Nucleus accumbens (tissue), 56 donors: ENCODE data around the gene CCDC110.
A peak's percentile ranks its signal among the peaks of the same experiment; 100 is the strongest.
"Not testable (repeated sequence)": the region's sequence is repeated elsewhere in the genome, so short reads cannot be mapped to it uniquely, and the experiment has no call there.

Experiments
- DNase-seq, 56 donors: peaks; one replicate each; lab custom pipeline; 2025; lab: John Stamatoyannopoulos, UW

The CCDC110 gene

DNA sequence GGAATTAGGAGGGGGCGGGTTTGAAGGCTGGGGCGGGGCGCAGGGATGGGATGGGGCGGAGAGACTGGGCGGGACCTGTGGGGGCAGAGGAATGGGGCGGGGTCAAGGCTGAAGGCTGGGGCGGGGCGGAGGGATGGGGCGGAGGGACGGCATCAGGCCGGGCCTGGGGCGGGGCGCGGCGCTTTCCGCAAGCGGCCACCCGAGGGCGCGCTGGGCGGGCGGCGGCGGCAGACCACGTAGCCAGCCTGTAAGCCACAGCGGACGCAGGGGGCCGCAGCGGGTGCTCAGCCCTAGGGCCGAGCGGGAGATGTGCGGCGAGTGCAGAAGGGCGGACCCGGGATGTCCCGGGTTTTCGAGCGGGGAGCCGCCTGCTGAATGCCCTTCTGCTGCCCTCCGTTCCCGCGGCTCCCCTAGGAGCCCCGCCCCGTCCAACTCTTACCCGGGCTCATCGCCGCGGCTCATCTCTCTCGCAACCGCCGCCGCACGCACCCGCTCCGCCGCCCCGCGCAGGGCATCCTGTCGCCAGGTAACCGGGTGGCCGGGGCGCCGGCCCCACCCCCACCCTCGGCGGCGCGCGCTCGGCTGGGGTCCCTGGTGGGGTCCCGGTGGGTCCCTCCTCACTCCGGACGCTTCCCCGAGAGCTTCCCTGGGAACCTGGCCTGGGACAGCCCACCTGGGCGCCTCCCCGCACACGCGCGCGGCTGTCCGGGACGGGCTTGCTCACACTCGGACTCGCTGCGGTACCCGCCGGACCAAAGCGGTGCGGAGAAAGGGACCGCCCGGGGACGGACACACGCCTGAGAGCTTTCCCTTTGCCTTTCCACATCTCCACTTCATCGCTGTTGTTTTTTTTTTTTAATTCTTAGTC, at the start of gene CCDC110:
TSS of gene CCDC110 (minus strand) at position 499 of the 868 bp plus-strand sequence. CDS start at position 449, 50 bp downstream.
- peak; percentile 4 to 100 (median 92) for DNase-seq

DNA sequence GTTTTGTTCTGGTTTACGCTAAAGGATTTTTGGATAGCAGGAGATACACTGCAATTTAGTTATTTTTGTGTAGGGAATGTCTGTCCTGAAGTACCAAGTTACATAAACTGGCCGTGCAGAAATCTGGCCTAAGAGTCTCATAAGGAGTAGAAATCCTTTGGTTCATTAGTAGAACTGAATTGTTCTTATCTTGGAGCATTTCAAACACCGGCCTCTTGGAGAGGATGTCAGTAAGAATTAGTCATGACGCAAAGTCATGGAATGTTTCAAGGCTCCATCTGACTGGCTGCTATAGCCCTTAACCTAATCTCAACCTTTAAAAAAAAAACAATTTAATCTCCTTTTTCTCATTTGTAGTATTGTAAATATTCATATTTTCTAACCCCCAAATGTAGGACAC, 48.6 kb upstream of the CCDC110 start:
- DNase-seq: no peak

DNA sequence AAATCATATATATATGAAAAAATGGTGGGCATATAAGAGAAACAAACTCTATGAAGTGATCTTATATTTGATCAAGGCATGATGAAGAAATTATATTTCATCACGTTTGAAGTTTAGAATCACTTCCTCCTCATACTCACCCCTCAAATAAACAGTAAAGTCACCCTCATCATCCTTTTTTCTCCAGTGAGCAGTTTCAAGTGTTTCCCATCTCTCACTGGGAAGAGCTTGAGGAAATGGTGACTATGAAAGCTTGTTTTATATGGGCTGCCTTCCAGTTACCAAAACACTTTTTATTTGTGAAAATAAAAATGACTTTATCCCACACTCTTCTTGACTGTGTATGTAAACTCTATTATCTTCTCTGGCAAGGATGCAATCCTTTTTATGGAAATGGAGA, 47.0 kb upstream of the CCDC110 start:
- DNase-seq: no peak

DNA sequence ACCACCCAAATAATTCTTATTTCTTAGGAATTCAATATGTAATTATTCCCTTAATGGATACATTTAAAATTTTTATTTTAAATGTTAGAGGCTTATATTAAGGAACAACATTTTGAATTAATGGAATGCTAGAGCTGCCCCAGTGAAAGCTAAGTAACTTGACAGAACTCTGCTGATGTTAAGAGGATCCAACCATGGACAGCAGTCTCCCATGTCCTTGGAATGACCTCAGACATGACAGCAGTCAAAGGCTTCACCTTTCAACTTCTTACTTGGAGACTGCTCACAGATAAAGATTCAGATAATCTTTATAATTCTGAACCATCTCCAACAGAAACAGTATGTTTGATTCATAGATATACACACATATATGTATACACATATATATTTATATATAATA, 46.5 kb upstream of the CCDC110 start:
- no peak for DNase-seq

DNA sequence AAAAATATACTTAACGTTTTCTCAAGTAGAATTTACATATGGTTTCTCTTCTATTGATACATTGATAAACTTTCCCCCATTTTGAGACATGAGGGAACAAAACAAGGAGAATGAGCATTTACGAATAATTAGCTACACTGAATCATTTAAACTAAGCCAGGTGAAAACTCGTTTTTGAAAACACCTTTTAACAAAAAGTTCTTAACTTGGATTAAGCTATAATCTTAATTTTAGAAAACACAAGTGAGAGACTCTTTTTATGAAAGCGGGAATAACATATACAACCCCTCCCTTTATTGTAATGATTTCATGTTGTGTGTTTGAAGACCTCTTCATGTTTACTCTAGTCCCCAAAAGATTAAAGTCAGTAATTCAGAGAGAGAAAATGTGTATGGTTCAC, 43.7 kb upstream of the CCDC110 start:
- no peak for DNase-seq

DNA sequence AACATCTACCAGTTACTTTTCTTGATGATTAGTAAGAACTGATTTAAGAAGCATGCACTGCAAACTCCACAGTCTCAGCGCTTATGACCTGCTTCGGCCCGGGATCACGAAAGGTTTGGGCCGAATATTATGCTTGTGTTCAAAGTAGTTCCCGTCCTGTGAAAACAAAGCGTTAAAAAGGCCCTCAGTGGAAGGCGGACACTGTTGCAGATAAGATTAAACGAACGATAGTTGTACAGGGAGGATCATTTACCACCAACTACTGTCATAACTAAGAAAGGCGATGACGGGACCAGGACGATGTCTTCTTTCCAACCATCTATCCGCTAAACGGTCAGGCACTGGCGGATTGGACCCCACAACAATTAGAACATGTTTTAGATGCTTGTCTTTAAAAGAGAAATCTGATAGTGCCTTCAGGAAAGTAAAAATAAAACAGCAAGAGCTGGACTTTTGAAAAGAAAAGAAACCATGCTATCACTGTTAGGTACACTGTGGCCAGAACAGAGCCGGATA, 42.7 kb upstream of the CCDC110 start:
- no peak for DNase-seq

DNA sequence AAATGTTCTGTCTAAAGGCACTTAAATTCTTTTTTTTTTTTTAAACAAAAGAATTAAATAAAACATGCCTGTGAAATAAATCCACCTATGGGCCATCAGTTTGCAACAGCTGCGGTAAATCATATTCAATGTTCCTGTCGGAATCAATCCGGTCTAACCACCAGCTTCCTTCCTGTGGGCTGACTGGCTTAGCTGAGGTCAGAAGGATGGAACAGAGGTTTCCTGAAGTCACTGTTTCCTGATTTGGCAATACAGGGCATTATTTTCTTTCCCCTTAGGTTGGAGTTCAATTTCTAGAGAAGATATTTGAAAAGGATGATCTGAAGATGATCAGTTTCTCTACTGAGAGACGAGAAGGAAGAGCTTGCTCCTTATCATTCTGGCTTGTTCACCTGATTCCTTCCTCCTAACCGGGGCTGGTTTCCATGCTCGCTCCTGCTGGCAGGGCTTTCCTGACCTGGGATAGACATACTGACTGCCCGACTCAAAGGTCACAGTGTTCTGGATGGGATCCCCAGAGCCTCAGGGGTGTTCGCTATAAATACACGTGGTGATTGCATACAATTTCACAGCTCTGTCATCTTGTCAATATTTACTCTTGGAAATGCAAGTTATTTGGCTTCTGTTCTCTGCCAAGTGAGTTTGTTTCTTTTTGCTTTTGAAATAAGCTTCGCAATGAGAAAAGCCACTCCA, 42.1 kb upstream of the CCDC110 start:
- no peak for DNase-seq

DNA sequence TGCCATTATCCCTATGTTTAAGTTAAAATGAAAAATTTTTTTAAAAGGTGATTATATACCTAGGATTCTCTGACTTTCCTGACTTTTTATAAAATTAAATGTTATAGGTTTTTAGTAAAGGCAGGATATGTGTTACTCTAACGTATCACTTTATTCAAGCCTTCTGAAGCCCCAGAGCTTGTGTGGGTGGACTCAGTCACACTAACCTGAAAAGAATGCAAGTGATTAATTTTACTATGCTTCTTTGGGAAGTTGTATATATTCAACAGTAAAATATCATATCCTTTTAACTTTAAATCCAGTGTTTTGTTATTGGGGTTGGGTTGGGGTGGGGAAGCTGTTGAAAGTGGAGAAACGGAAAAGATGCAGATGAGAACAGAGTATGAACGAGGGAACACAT, 41.0 kb upstream of the CCDC110 start:
- peak in 1 of 56 donors; percentile 1 for DNase-seq

DNA sequence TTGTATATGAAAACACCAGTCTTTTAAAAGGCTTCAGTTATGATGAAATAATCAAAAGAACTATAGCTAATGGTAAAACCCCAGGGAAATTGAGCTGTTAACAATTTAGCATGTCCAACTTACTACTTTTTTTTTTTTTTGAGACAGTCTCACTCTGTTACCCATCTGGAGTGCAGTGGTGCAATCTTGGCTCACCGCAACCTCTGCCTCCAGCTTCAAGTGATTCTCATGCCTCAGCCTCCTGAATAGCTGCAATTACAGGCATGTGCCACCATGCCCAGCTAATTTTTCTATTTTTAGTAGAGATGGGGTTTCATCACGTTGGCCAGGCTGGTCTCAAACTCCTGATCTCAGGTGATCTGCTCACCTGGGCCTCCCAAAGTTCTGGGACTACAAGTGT, 39.7 kb upstream of the CCDC110 start:
- not testable (repeated sequence) for DNase-seq

DNA sequence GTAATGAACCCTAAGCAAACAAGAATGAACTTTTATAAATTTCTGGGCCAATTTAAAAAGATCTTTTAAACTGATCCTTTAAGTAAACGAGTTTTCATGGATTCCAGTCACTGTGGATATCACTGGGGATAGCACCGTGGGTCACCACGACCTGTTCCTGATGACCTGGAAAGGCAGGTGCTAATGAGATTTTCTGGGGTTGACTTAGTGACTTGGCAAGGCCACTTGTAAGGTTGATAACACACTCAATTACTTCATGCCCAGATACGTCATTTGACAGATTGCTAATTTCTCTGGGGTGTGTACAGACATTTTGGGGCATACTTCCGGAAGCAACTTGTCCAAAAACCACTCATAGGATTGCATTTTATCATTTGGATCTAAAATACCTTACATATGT, 39.3 kb upstream of the CCDC110 start:
- no peak for DNase-seq

DNA sequence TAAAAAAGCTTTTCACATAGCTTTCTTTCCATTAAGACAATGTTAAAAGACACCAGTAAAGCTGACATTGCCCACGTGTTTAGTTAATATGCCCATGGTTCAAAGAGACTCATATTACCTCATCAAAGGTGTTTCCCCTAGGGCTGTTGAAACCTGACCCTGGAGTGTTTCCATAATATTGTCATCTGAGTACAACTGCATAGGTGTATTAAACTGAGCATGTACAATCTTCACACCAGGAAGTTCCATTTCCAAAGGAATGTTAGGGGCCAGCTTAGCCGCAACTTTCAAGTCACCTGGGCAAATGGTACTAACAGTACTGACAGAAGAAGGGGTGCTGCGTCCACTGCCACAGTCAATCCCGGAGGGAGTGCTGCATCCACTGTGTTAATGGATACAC, 36.6 kb upstream of the CCDC110 start:
- no peak for DNase-seq

DNA sequence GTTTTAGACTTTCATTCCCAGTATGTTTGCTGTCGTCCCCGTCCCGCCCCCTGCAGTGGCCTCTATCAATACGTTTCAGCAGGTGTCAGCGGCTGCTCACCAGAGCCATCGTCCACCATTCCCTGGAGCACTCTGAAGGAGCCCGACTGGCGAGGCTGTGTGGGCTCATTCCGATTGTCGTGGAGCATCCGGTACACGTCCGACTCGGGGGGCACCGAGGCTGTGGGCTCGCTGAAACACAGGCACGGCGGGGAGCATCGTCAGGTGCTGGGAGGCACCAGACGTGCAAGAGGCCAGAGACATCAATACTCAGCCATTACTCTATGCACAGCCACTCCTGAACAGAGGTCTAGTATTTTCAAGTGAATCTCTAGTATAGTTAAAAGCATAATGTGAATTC, 34.9 kb upstream of the CCDC110 start:
- no peak for DNase-seq

DNA sequence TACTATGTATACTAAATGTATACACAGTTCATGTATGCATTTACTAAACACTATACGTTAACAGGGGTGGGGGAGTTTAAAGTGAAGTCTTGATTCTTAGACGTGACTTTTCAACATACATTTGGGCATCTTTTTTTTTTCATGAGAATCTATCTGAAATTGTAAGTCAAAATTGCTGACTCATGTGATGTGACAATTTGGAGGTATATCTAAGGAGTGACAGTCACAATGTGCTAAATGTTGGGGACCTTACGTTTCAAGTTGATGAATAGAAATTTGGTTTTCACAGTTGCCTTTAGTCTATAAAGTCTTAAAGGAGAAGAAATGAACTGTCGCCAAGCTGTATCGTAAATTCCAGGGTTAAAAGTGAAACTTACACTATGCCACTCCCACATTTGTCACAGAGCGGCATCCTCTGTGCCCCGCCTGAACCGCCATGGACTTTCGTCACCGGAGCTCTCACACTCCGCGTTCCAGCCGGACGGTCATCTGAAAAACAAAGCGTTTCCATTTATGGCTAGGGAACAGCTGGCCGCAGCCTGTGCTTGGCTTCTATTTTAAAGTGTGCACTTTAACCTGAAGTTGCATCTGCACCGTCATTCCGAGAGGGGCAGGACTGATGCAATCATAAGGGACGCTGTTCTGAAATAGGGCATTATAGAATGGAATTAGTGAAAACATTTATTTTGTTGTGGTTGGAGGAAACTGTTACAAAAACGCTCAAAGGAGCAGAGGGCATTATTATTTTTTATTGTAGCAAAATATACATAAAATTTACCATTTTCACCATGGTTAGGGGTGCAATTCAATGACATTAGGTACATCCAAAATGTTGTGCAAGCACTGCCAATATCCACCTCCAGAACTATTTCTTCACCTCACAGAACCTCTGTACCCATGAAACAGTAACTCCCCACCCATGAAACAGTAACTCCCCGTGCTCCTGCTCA, 32.8 kb upstream of the CCDC110 start:
- DNase-seq: no peak

DNA sequence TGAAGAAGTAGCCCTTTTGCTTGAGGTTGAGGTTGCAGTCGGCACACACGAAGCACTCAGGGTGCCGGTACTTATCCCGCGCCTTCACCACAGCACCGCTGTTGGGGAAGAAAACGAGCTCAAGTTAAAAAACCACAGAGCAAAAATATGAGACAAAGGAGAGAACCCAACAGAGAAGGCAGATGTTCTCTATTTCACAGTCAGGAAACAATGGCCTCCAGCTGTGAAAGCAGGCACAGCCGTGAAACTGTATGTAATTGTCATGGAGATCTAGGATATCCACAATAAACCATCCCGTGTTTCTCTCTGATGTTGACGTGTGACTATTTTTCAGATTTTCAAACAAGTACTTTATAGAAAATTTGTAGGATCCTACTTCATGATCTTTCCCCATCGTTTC, 30.9 kb upstream of the CCDC110 start:
- no peak for DNase-seq

DNA sequence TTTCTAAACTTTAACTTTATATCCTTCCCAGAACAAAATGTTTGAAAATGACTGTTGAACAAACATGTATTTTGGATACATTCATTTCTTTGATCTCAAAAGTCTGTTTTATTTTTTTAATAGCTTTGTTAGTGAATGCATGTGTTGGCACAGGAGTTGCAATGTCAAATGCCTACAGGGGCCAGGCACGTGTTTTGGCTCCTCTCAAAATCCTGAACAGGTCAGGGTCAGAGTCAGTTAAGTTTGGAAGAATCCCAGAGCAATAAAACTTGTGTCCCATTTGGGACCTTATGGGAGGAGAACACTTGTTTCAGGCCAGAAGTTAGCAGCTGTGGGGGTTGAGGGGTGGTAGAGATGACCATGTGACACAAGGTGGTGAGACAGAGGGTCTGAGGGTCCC, 29.0 kb upstream of the CCDC110 start:
- no peak for DNase-seq

DNA sequence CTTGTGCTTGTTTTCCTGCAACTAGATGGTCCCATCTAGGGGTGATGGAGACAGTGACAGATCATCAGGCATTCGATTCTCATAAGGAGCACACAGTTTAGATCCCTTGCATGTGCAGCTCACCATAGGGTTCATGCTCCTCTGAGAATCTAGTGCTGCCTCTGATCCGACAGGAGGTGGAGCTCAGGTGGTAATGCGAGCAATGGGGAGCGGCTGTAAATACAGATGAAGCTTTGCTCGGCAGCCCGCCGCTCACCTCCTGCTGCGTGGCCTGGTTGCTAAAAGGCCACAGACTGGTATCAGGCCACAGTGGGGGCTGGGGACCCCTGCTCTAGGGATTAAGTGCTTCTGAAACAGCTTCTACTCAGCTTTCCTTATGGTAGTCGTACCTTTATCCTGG, 28.5 kb upstream of the CCDC110 start:
- no peak for DNase-seq

DNA sequence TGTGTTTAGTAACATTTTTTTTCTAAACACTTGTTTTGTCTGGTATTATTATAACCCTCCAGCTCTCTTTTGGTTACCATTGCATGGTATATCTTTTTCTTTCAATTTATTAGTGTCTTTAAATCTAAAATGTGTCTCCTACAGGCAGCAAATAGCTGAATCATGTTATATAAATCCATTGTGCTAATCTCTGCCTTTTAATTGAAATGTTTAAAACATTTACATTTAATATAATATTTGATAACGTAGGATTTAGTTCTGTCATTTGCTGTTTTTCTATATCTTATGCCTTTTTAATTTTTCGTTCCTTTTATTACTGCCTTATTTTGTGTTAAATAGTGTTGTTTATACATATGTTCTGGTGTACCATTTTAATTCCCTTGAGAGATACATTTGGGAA, 17.1 kb upstream of the CCDC110 start:
- no peak for DNase-seq

DNA sequence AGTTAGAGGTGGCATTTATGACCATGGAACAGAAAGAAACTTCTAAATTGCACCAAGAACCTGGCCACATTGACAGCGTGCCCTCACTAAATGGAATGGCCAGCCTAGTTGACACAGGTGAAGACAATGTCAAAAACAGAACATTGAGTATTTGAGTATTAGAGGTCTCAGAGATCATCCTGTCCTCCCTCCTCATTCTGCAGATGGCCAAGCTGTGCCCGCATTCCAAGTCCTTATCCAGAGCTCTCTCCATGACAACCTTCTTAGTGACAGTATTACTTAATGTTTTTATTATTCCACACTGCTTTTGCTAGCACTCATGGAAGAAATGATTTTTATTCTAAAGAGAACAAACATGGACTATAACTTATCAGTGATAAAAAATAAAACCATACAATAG, 9.9 kb upstream of the CCDC110 start:
- DNase-seq: no peak

DNA sequence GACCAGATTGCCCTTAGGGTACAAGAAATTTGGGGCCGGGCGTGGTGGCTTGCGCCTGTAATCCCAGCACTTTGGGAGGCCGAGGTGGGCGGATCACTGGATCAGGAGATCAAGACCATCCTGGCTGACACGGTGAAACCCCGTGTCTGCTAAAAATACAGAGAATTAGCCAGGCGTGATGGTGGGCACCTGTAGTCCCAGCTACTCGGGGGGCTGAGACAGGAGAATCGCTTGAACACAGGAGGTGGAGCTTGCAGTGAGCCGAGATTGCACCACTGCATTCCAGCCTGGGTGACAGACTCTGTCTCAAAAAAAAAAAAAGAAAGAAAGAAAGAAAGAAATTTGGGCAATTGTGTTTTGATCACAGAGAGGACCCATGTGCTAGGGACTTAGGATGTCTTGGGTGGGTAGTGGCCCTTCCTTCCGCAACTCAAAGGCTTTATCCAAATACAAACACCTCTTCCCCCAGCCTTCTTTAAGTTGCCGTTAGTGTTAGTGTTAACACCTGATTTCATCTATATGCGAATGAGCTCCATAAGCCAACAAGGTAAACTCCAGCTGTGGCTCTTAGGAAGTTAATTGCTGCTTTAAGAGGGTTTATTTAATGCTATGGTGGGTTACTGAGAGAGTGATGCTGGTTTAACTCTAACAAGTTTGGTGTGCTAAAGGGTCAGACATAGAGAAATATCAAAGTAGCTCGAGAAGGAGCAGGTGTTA, 8.6 kb upstream of the CCDC110 start:
- no peak for DNase-seq

DNA sequence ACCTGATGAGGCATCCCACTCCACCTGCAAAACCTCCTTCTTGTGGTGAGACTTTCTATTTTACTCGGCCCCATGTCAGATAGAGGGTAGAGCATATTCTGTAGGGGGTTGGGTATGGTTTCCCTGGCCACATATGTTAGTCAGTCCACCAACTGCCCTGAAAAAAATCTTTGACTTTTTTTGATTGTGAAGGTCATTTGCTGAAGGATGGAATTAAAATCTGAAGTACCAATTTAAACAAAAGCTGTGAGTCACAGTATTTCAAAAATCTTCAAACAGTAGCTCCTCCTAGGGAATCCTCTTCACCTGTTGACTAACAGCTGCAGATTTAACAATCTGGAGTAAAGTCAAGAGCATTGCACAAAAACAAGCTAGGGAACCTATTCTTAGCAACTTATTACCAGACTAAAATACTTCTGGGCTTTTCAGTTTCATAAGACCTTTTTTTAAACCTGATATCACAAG, 8.0 kb upstream of the CCDC110 start:
- no peak for DNase-seq
